ENCODE data around the gene CACNG1.

Gene CACNG1, protein sequence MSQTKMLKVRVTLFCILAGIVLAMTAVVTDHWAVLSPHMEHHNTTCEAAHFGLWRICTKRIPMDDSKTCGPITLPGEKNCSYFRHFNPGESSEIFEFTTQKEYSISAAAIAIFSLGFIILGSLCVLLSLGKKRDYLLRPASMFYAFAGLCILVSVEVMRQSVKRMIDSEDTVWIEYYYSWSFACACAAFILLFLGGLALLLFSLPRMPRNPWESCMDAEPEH

DNA sequence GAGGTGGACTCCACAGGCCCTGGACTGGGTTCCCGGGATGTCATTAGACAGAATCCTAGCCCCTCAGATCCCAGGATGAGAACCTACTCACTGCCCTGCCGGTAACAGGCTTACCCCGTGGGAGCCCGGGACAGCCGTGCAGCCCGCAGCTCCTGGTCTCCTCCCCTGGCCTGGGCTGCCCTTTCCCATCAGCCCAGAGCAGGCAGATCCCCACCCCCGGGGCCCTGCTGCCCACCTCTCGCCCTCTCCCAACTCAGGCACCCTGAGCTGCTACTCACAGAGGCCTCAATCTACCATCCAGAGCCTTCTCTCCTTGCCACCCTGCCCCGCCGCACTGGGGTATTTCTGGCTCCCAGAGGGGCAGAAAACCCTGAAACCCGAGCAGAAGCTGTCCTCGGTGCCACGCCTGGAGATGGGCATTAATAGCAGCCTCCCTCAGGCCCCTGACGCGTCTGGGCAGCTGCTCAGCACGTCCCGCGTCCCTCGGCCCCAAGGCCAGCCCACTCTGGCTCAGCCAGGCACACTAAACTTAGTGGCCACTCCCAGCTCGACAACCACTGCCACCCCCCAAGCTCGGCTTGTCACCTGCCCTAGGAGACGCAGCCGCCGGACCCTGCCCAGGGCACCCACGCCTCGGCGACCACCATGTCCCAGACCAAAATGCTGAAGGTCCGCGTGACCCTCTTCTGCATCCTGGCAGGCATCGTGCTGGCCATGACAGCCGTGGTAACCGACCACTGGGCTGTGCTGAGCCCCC lies at the start of gene CACNG1:
Gene CACNG1 (plus strand): TSS at position 539 of the 757 bp plus-strand sequence. CDS start 107 bp downstream, at position 646.
- DNase-seq: no peak

DNA sequence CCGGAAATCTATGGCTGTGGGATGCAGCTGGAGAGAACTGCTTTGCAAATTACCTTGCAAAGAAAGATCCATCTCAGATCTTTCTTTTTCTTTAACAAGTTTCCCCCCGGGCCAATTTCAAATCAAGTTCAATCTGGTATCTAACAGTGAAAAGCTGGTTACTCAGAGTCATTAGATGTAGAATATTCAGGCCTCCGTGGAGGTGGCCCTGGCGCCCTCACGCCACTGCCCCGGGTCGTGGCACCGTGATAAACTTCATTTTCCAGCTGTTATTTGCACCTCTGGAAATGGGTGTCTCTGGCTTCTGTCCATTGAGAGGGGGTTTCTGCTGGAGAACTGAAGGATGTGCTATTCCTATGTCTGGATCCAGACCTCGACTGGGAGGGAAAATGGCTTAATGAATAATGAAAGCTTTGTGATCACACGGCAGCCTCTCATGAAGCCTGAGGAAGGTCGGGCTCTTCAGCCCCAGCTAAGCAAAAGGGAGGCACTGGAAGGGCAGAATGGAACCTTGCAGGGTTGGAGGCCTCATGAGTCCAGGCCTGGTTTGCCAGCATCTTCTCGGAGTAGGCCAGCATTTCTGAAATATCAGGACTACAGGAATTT lies 49.3 kb upstream of the CACNG1 start:
- DNase-seq: no peak

DNA sequence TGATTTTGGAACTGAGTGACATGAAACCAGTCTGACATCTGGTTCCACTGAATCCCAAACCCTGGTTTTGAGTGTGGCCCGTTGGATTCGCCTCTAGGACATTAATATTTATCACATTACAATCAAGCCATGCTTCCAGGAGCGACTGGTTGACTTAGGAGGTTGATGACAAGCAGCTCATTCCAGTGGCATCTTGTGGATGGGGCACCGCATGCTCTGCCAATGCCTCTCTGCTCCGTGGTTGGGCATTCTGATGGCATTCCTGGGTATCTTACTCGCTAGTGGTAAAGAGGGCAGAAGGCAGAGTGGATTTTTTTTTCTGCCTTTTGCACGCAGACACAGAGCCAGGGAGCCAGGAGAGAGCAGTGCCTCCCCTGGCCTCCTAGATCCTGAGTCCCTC lies 48.4 kb upstream of the CACNG1 start:
- DNase-seq: no peak

DNA sequence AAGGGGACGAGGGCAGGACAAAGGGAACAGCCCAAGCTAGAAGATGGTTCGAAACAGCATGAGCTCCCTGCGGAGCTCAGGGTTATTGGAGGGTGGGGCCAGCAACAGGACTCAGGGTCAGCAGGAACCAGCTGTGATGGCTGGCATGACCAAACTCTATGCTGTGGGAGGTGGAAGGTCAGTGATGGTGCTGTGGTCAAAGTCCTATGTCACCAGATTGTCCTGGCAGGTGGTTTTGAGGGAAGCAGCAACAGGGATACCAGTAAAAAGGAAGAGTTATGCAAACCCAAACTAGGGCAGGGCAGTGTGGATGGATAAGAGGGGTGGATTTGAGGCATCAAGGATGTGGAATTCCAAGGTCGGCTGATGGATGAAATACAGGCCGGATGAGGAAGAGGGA lies 47.4 kb upstream of the CACNG1 start:
- DNase-seq: no peak

DNA sequence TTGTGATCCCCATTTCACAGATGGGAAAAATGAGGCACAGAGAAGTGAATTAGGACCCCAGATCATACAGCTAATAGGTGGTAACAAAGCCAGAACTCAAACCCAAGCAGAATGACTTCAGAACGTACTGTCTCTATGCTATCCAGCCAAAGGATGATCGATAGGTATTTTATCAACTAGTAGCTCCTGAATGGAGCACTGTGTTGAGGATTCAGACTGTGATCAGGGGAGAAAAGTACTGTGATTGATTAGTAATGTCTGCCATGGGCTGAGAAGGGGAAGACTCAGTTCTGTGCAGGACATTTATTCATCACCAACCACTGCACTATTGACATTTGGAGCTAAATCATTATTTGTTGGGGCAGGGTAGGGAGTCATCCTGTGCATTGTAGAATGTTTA lies 41.1 kb upstream of the CACNG1 start:
- DNase-seq: no peak

DNA sequence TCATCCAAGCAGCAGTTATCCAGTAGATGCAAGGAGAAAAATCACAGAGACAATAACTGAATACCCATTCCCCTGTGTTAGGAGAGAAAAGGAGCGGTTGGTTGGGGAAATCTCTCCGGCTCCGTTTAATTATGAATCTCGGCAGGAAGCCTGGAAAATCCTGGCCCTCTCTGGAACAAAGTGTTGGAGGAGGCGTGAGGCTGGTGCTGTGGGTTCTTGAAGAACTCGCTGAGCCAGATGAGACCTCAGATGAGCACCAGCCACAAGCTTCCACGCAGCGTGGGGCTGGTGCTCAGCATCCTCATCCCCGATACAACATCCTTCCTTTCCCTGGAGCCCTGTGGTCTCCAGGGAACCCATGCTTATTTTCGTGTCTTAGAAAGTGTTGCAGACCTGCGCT lies 40.2 kb upstream of the CACNG1 start:
- no peak for DNase-seq

DNA sequence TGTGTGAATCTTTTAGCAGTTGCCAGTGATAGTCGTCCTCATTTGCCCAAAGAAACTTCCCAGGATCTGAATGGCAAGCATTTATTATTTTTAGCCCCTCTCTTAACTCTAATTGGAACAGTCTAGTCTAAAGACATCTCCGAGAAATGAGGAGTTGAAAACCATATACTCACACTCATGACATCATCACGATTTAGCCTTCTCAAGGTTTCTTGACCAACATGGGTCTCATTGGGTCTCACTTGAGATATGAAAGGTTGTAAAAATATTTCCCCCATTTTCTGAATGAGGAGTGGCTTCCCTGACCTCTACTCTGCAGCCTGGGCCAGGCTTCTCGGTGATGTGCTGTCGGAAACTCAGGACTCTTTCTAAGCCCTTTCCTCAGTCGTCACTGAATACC lies 37.1 kb upstream of the CACNG1 start:
- DNase-seq: no peak

DNA sequence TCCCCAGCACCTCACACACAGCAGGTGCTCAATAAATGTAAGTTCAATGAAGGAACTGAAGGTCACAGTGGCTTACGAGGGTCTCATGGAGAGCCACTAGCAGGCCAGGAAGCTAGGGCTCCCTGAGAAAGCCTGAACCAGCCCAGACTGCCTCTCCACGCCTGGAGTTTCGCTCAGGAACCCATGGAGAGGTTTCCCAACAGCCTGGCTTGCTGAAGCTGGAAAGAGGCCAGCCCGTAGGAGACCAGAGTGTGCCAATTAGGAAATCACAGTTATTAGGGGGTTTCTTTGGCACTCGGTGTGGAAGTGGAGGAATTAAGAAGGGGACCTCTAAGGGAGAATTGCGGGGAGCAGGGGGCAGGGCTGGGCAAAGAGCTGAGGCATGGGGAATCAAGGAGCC lies 36.3 kb upstream of the CACNG1 start:
- DNase-seq: no peak

DNA sequence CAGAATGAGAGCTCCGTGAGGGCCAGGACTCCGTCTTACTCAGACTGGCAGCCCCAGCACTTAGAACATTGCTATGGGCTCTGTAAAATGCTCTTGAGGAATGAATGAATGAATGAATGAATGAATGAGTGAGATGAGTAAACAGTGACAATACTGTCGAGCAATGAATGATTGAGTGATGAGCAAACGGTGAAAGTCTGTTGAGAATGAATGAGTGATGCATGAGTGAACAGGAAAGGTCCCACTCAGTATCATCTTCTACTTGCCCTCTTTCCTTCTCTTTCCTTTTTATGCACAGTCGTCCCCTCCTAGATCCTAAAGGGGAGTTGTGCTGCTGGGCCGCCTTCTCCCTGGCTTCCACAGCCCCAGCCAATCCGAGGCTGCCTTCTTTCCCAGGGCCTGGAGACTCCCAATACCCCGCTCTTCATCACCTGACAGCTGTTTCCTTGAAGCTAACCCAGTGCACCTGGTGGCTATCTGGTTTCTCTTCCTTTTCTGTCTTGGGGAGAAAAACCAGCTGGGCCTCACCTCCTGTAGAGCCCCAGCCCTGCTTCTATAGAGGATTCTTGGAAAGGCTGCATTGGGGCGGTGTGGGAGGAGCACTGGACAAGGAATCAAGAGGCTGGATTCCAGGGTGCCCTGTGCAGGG lies 32.7 kb upstream of the CACNG1 start:
- no peak for DNase-seq

DNA sequence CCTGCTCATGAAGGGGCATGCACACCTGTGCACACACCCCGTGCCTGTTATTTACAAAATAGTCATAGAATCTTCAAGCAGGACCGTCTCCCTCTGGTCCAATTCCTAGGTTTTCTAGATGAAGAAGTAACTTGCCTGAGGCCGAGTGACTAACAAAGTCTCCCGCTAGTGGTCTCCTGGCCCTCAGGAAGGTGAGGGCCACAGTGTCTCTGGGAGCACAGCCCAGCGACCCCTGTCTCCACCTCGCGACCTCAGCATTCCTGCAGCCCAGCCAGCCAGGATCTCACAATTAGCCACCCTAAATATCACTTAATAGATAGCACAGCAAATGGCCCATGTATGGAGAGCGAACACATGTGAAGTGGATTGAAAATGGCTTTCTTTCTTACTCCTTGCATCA lies 30.5 kb upstream of the CACNG1 start:
- no peak for DNase-seq

DNA sequence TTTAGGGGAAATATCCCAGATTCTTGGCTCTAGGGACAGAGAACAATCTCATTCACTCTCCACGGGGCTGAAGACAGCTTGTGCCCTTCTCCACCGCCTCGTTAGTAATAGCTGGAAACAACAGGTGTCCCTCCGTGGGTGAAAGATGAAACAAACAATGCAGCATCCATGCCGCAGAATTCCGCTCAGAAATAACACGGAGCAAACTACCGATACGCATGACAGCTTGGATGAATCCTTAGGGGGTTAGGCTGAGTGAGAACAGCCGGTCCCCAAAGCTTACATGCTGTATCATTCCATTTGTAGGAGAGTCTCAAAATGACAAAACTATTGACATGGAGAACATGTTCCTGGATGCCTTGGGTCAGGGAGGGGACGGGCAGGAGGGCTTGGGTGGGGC lies 29.4 kb upstream of the CACNG1 start:
- no peak for DNase-seq

DNA sequence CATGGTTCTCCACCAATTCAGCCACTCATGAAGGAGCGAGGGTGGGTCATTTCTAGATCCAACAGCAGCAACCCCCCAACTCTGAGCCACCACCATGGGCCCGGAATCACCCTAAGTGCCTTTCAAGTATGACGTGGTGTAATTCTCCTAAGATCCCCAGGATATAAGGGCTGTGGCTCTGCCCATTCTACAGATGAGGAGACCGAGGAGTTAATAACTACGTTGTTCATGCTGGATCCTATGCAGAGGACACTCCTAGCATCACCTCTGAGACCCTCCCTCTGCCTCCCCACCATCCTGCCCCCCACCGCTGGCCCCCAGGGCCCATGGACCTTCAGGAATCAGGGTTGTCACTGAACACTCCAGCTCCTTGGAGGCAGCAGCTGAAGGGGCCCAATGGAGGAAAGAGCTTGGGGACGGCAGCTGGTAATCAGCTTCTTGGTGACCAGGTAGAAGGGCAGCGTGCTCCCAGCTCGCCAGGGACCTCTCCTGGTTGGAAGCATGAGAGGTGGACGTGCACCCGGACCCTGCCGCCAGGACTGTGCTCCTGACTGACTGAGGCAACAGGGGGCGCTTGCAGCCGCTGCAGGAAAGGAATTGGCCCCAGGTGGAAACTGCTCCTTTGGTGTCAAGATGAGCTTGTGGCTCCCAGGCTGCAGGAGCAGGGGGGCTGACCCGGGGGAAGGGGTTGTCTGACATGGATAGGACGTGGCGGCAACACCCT lies 28.2 kb upstream of the CACNG1 start:
- no peak for DNase-seq

DNA sequence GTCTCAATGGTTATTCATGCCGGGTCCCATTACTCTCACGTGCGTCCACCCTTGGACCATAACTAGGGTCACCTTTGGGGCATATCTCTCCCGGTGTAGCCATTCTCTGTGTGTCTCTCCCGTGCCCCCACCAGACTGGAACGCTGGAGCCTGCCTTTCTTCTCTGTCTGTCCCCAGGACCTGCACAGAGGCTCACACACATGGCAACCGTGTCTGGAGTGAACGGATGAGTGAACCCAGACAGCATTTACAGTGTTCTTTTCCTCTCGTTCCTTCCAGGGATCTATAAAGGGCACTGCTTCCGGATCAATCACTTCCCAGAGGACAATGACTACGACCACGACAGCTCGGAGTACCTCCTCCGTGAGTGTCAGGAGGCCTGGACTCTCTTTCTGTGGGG lies 26.4 kb upstream of the CACNG1 start:
- no peak for DNase-seq

DNA sequence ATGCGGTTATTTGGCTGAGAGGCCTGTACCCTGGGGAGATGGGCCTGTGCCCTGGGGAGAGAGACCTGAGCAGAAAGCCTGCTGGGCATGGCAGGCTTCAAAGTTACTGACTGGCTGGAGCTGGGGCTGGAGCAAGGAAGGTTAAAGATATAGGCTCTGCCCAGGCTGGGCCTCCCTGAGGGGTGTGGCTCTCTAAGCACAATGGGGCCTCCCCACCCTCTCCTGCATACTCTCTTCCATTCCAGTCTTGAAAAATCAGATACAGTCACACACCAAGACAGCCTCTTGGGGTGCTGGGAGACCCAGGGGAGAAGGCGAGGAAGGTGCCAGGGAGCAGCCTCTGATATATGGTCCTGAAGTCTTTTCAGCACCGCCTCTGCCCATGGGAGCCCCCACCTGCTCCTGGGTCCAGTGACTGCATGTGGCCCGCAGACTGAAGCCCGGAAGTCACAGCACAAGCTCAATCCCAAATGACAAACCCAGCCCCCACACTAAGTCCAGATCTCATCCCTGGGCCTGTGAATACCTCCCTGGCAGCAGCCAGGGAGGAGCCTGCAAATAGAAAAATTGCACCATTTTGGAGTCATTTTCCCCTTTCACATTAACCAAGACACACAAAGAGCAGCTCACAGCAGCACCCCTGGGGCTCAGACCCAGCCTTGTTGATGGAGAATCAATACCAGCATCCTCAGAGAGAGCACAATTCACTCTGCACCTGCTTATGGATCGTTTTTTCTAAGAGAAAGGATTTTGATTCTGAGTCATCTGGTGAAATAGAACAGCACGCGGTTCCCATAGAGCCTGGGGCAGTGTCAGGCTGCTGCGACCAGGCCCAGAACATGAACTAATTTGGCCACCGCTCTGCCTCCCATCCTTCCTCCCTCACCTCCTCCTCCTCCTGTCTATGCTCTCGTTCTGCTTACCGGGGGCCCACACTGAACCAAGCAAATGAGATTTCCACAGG lies 25.6 kb upstream of the CACNG1 start:
- no peak for DNase-seq

DNA sequence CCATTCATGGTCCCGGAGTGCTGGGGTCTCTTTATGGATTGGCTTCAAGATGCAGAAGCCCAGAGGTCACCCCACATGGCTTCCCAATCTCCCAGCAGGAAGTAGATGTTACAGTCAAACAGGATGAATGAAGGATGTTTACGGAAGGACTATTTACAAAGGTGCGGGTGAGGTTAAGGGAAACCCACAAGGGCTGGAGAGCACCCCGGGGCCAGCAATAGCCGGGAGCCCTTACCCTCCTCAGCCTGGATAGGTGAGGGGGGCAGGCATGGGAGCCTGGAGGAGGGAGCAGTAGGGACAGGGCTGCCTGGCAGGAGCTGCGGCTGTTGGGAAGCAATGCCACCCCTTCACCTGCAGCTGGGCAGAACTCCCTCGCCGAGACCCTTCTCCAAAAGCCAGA lies 24.5 kb upstream of the CACNG1 start:
- DNase-seq: no peak

DNA sequence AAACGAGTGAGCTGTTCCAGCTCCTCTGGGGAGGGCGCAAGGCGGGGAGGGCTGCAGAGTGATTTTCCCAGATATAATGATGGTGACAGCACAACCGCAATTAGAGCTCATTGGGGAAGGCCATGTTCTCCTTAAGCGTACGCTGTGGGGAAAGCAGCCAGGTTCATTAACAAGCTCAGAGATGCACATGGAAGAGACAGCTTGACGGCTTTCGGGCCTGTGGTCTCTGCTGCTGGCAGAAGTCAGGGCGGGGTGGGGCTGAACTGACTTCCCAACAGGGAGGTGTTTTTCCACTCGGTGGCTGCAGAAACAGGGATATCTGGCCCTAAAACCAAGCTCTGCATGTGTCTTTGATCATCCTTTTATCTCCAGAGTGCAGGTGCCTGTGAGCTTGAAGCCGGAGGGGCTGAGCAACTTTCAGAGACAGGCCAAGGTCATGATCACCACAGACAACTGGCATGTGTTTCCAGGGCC lies 24.0 kb upstream of the CACNG1 start:
- no peak for DNase-seq

DNA sequence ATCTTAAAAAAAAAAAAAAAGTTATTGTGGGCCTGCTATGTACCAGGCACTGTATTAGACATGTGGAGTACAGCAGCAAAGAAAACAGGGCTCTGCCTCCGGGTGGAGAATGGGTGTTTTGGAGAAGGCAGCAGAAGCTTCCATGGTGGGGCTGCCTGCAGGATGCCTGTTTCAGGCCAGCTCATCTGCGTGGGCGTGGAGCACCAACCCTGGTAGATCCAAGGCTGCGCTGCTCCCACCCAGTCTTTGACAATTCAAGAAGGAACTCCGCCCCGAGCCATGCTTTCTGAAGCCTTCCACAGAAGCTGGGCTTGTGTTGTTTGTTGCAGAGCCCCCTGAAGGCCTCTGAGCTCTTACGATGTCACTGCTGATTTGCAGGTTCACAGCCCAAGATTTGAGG lies 23.2 kb upstream of the CACNG1 start:
- DNase-seq: no peak

DNA sequence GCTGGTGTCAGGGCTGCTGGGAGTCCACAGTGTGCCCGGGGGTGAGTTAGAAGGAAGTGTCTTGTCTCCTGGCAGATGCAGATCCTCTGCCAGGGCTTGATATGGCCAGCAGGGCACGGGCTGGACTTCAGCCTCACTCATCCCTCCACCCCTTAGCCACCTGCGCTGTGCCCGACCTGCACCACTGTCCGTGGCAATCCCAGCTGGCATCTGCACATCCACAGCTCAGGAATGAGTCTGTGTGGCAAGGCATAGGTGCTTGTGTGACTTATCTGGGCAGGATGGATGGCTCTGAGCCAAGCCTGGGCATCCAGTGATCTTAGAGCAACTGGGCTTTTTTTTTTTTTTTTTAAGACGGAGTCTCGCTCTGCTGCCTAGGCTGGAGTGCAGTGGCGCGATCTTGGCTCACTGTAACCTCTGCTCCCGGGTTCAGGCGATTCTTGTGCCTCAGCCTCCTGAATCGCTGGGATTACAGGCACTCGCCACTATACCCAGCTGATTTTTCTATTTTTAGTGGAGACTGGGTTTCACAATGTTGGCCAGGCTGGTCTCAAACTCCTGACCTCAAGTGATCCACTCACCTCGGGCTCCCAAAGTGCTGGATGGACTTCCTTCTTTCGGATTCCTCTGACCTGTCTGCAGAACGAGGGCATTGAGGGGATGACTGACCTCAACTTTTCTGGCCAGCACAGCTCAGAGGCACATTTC lies 22.5 kb upstream of the CACNG1 start:
- DNase-seq: no peak

DNA sequence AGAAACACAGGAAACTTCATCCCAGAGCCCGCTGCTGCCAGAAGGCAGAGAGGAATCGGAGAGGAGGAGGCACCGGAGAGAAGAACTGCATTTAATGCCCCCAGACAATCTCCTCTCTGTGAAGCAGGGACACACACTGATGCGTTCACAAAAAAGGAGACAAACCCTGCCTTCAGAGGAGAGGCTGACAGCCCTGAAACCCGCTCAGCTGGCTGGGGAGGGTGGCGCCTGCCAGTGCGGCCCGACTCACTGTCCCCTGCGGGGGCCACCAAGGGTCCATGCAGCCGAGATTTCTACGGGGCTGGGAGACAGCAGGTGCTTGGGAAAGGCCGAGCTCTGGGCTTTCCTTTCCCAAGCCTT lies 21.9 kb upstream of the CACNG1 start:
- DNase-seq: no peak

DNA sequence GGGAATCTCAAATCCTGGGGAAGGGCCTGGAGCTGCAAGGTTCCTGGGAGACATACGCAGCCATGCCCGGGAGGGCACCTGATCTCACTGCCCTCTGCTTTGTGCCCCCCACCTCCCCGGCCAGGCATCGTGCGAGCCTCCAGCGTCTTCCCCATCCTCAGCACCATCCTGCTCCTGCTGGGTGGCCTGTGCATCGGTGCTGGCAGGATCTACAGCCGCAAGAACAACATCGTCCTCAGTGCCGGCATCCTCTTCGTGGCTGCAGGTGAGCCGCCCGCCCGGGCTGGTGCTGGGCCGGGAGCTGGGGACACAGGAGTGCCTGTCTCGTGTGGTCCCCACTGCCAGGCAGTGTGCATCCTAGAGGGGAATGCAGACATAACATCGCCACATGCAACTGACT lies 19.6 kb upstream of the CACNG1 start:
- DNase-seq: no peak

DNA sequence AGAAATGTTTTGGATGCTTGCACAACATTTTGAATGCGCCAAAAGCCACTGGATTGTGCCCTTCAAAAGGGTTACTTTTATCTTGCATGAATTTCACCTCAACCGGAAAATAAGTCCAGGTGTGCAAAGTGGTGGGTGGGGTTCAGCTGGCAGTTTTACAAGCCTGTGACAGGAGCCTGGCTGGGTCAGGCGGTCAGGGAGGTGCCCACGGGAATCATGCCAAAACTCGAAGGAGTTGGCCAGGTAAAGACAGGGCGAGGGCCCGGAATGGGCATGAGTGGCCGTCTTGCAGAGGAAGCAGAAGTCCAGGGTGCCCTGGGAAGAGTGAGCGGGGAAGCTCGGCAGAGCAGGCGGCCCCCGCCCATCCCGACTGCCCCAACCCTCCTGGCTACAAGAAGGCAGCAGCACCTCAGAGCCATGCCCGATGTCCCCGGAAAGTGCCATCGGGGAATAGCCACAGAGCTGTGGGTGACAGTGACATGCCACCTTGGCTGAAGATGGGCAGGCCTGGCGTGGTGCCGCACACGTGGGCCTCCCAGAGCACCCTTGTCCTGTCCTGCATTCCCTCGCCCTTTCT lies 19.1 kb upstream of the CACNG1 start:
- no peak for DNase-seq
